HepG2 (cell line): ENCODE measurements around the gene PTGDS. TPM values are rescaled to one million over a fixed set of nuclear protein-coding genes. Genes with fewer than 3 reads are reported as not detected.
A peak's percentile ranks its signal among the peaks of the same experiment; 100 is the strongest.

Experiments
- CERS6 ChIP-seq: sonication (generic); formaldehyde crosslinking; IDR thresholded peaks from 2 replicates; pipeline ENCODE4 v1.5.0; 2020; ENCODE audit warnings: missing genetic modification reagents
- DNMT1 ChIP-seq: sonication (generic); formaldehyde crosslinking; IDR thresholded peaks from 2 replicates; pipeline ENCODE4 v1.5.1; 2020; ENCODE audit warnings: mild to moderate bottlenecking, missing genetic modification reagents
- FIP1L1 ChIP-seq: fragments of 200-400 bp; formaldehyde crosslinking; IDR thresholded peaks from 2 replicates; pipeline ENCODE4 v1.6.1; 2018; ENCODE audit warnings: low read depth, mild to moderate bottlenecking, low read length, moderate library complexity, borderline replicate concordance; ENCODE audit not compliant: insufficient read depth
- KLF12 ChIP-seq: sonication (generic); formaldehyde crosslinking; IDR thresholded peaks from 2 replicates; pipeline ENCODE4 v1.4.0; 2020; ENCODE audit warnings: missing genetic modification reagents, borderline replicate concordance
- KLF9 ChIP-seq: IDR thresholded peaks from 2 replicates; pipeline ENCODE4 v1.6.1; 2016; ENCODE audit warnings: low read depth
- MBNL3 ChIP-seq: fragments of 250-450 bp; sonication (Bioruptor Pico); conservative IDR thresholded peaks from 2 replicates; pipeline ENCODE4 v1.8.0; 2022; ENCODE audit warnings: mild to moderate bottlenecking, inconsistent platforms
- MTF2 ChIP-seq: sonication (generic); formaldehyde crosslinking; IDR thresholded peaks from 2 replicates; pipeline ENCODE4 v1.5.0; 2020; ENCODE audit warnings: missing genetic modification reagents, borderline replicate concordance
- NFYB ChIP-seq: sonication (generic); formaldehyde crosslinking; IDR thresholded peaks from 2 replicates; pipeline ENCODE4 v1.4.0; 2020; ENCODE audit warnings: missing genetic modification reagents
- PATZ1 ChIP-seq: sonication (generic); formaldehyde crosslinking; IDR thresholded peaks from 2 replicates; pipeline ENCODE4 v1.4.0; 2020; ENCODE audit warnings: missing genetic modification reagents
- PBX2 ChIP-seq: IDR thresholded peaks from 2 replicates; pipeline ENCODE4 v1.6.1; 2016; ENCODE audit warnings: control low read depth
- POGZ ChIP-seq: sonication (generic); formaldehyde crosslinking; IDR thresholded peaks from 2 replicates; pipeline ENCODE4 v1.4.0; 2020; ENCODE audit warnings: mild to moderate bottlenecking, missing genetic modification reagents
- POLR2AphosphoS5 ChIP-seq: IDR thresholded peaks from 2 replicates; pipeline ENCODE4 v1.6.1; 2012; ENCODE audit warnings: low read depth, low read length
- PRDM15 ChIP-seq: sonication (generic); formaldehyde crosslinking; IDR thresholded peaks from 2 replicates; pipeline ENCODE4 v1.4.0; 2020; ENCODE audit warnings: missing genetic modification reagents
- RFX1 ChIP-seq: fragments of 450-650 bp; IDR thresholded peaks from 2 replicates; pipeline ENCODE4 v1.6.1; 2017
- RFX3 ChIP-seq: IDR thresholded peaks from 2 replicates; pipeline ENCODE4 v1.6.1; 2016; ENCODE audit warnings: missing biosample characterization, missing genetic modification reagents
- SALL1 ChIP-seq: sonication (generic); formaldehyde crosslinking; IDR thresholded peaks from 2 replicates; pipeline ENCODE4 v1.8.0; 2022; ENCODE audit warnings: mild to moderate bottlenecking, missing genetic modification reagents
- SATB2 ChIP-seq: sonication (generic); formaldehyde crosslinking; IDR thresholded peaks from 2 replicates; pipeline ENCODE4 v1.5.0; 2020; ENCODE audit warnings: missing genetic modification reagents
- ZFX ChIP-seq: sonication (generic); formaldehyde crosslinking; IDR thresholded peaks from 2 replicates; pipeline ENCODE4 v1.4.0; 2020; ENCODE audit warnings: mild to moderate bottlenecking, low read depth, missing genetic modification reagents, moderate library complexity
- ZNF160 ChIP-seq: sonication (generic); formaldehyde crosslinking; IDR thresholded peaks from 2 replicates; pipeline ENCODE4 v1.8.0; 2022; ENCODE audit warnings: mild to moderate bottlenecking, inconsistent platforms, missing genetic modification reagents
- ZNF414 ChIP-seq: sonication (generic); formaldehyde crosslinking; IDR thresholded peaks from 2 replicates; pipeline ENCODE4 v1.5.0; 2020; ENCODE audit warnings: missing genetic modification reagents
- ZNF615 ChIP-seq: sonication (generic); formaldehyde crosslinking; IDR thresholded peaks from 2 replicates; pipeline ENCODE4 v1.5.0; 2020; ENCODE audit warnings: mild to moderate bottlenecking, missing genetic modification reagents, borderline replicate concordance
- ZNF879 ChIP-seq: sonication (generic); formaldehyde crosslinking; IDR thresholded peaks from 2 replicates; pipeline ENCODE4 v1.8.1; 2023; ENCODE audit warnings: missing genetic modification reagents
- polyA plus RNA-seq, 8 experiments: library from polyadenylated mRNA; depleted of rRNA in 3 of 8; stranded (reverse) in 7 of 8; unstranded in 1 of 8; fragments of >200 nt; fragmentation: Illumina TruSeq in 4 of 8; extraction: Trizol in 4 of 8; gene quantifications; 2 replicates each; pipeline versions ENCODE4 v1.2.1 to v1.2.3, GENCODE V29; 2011 to 2016; ENCODE audit warnings: low read depth in 4 of 8, missing spikeins in 1 of 8, mixed read lengths in 1 of 8; ENCODE audit not compliant: insufficient read depth in 1 of 8
- total RNA-seq, 5 experiments: library from RNA; depleted of rRNA; stranded (reverse); fragments of >200 nt; fragmentation: Illumina TruSeq; extraction: Trizol; gene quantifications; 2 replicates each; pipeline ENCODE4 v1.2.3, GENCODE V29; 2016; ENCODE audit warnings: low read depth in 1 of 5

Gene PTGDS
- total and polyA plus RNA-seq, 2 of the 13 experiments (the other 11 are each of a cell fraction or from before 2014, with no cell fraction given), result 0.33 to 0.50 TPM

- TF ChIP-seq FIP1L1 (no peak), DNMT1 (CRISPR knock-in tag) (peak; percentile 70; the same call in 1 of the 2 replicates), POLR2AphosphoS5 (peak; percentile 81), PBX2 (CRISPR knock-in tag) (no peak), RFX3 (CRISPR knock-in tag) (no peak), NFYB (peak; percentile 97), PRDM15 (CRISPR knock-in tag) (no peak), MTF2 (CRISPR knock-in tag) (peak; percentile 71; the same call in 1 of the 2 replicates), SALL1 (CRISPR knock-in tag) (peak; percentile 51; the same call in 1 of the 2 replicates), POGZ (peak; percentile 33), ZFX (CRISPR knock-in tag) (peak; percentile 90), ZNF160 (peak; percentile 47; the same call in 1 of the 2 replicates), ZNF414 (CRISPR knock-in tag) (peak; percentile 67; the same call in 1 of the 2 replicates), ZNF879 (CRISPR knock-in tag) (peak; percentile 83; the same call in 1 of the 2 replicates), ZNF615 (no peak), PATZ1 (CRISPR knock-in tag) (peak; percentile 92), SATB2 (no peak), KLF12 (no peak), MBNL3 (CRISPR knock-in tag) (no peak), RFX1 (no peak), CERS6 (CRISPR knock-in tag) (no peak), KLF9 (CRISPR knock-in tag) (no peak)
These were observed 27.3 kb upstream of the PTGDS start (continued) for GRCh38 chr9:136949817-136950655.
